ENCODE results near the gene RABEP2.

GRCh38 chr16:28865001-28865688, 59.9 kb downstream of the RABEP2 start:
- TF ChIP-seq CTCF (IDR thresholded peaks at IDR 0.05; ENCODE audit: borderline replicate concordance, extremely low read depth, low read length, poor library complexity, severe bottlenecking): no peak
- TF ChIP-seq EZH2 (IDR thresholded peaks at IDR 0.05; ENCODE audit: borderline replicate concordance, low read depth, low read length, severe bottlenecking): no peak

Data from DND-41 (cell line).